Mesenchymal stem cell (in vitro differentiated cells and primary cell): Measurements from ENCODE around the gene WWOX.

Experiments
- DNase-seq: peaks from one replicate; pipeline ENCODE4 v3.0.0-alpha.2; 2013
- H2AFZ ChIP-seq: one replicate; pipeline ENCODE4 v1.6.1; 2013; ENCODE audit warnings: low read depth, mild to moderate bottlenecking, control low read depth, inconsistent platforms, low read length, moderate library complexity
- H2AK5ac ChIP-seq: 2 replicates; pipeline ENCODE4 v1.6.1; 2013; ENCODE audit warnings: low read length, moderate library complexity, mild to moderate bottlenecking, inconsistent platforms; ENCODE audit not compliant: severe bottlenecking
- H2BK120ac ChIP-seq: one replicate; pipeline ENCODE4 v1.6.1; 2013; ENCODE audit warnings: low read depth, mild to moderate bottlenecking, inconsistent platforms, low read length, moderate library complexity
- H2BK12ac ChIP-seq, 2 experiments: one replicate each; pipeline ENCODE4 v1.6.1; 2013; ENCODE audit warnings: inconsistent platforms in 2 of 2, low read length in 2 of 2, mild to moderate bottlenecking in 2 of 2, moderate library complexity in 2 of 2, control low read depth in 1 of 2
- H2BK15ac ChIP-seq: one replicate; pipeline ENCODE4 v1.6.1; 2013; ENCODE audit warnings: mild to moderate bottlenecking, low read depth, inconsistent platforms; ENCODE audit not compliant: poor library complexity, severe bottlenecking
- H2BK5ac ChIP-seq: 2 replicates; pipeline ENCODE4 v1.6.1; 2013; ENCODE audit warnings: low read depth, mild to moderate bottlenecking, low read length, control low read depth, inconsistent platforms; ENCODE audit not compliant: poor library complexity, severe bottlenecking
- H3K14ac ChIP-seq, 2 experiments: one replicate each; pipeline ENCODE4 v1.6.1; 2013; ENCODE audit warnings: inconsistent platforms in 2 of 2, low read length in 2 of 2, control low read depth in 1 of 2, mild to moderate bottlenecking in 1 of 2, moderate library complexity in 1 of 2
- H3K18ac ChIP-seq, 2 experiments: one replicate each; pipeline ENCODE4 v1.6.1; 2013; ENCODE audit warnings: inconsistent platforms in 2 of 2, low read length in 2 of 2, control low read depth in 1 of 2, low read depth in 1 of 2, mild to moderate bottlenecking in 1 of 2
- H3K23ac ChIP-seq, 2 experiments: one replicate each; pipeline ENCODE4 v1.6.1; 2013; ENCODE audit warnings: inconsistent platforms in 2 of 2, low read length in 2 of 2, mild to moderate bottlenecking in 2 of 2, moderate library complexity in 2 of 2, control low read depth in 1 of 2
- H3K27ac ChIP-seq: 2 replicates; pipeline ENCODE4 v1.5.1; 2013; ENCODE audit warnings: mild to moderate bottlenecking, moderate library complexity, low read length, control low read depth, inconsistent platforms; ENCODE audit not compliant: poor library complexity, severe bottlenecking
- H3K27me3 ChIP-seq, 2 experiments: 2 replicates each; pipeline versions ENCODE4 v1.6.1 to v1.7.0; 2013; ENCODE audit warnings: low read length in 2 of 2, mild to moderate bottlenecking in 2 of 2, moderate library complexity in 2 of 2, control low read depth in 1 of 2, inconsistent platforms in 1 of 2; ENCODE audit not compliant: control insufficient read depth in 1 of 2, insufficient read depth in 1 of 2
- H3K36me3 ChIP-seq, 2 experiments: 2 replicates each; pipeline versions ENCODE4 v1.6.1 to v1.7.0; 2013; ENCODE audit warnings: low read length in 2 of 2, control low read depth in 1 of 2, inconsistent platforms in 1 of 2, low read depth in 1 of 2, mild to moderate bottlenecking in 1 of 2; ENCODE audit not compliant: insufficient read depth in 2 of 2, control insufficient read depth in 1 of 2
- H3K4ac ChIP-seq, 2 experiments: one replicate each; pipeline ENCODE4 v1.6.1; 2013; ENCODE audit warnings: inconsistent platforms in 2 of 2, low read length in 2 of 2, mild to moderate bottlenecking in 2 of 2, moderate library complexity in 2 of 2, control low read depth in 1 of 2, low read depth in 1 of 2
- H3K4me1 ChIP-seq: 2 replicates; pipeline ENCODE4 v1.6.1; 2013; ENCODE audit warnings: low read depth, low read length, control low read depth; ENCODE audit not compliant: control insufficient read depth, insufficient read depth
- H3K4me2 ChIP-seq: 2 replicates; pipeline ENCODE4 v1.6.1; 2013; ENCODE audit warnings: low read length, mild to moderate bottlenecking, inconsistent platforms; ENCODE audit not compliant: poor library complexity, severe bottlenecking
- H3K4me3 ChIP-seq, 2 experiments: 2 replicates each; pipeline versions ENCODE4 v1.5.1 to v1.7.0; 2013; ENCODE audit warnings: low read length in 2 of 2, mild to moderate bottlenecking in 2 of 2, control low read depth in 1 of 2, low read depth in 1 of 2; ENCODE audit not compliant: insufficient read depth in 1 of 2
- H3K79me1 ChIP-seq: replicated peaks from 2 replicates; pipeline ENCODE4 v1.6.1; 2013; ENCODE audit warnings: mild to moderate bottlenecking, control low read depth, low read length, inconsistent platforms; ENCODE audit not compliant: poor library complexity, severe bottlenecking
- H3K9ac ChIP-seq: 2 replicates; pipeline ENCODE4 v1.7.0; 2013; ENCODE audit warnings: mild to moderate bottlenecking, low read length, moderate library complexity
- H3K9me3 ChIP-seq: 2 replicates; pipeline ENCODE4 v1.7.0; 2013; ENCODE audit warnings: mild to moderate bottlenecking, low read length; ENCODE audit not compliant: control insufficient read depth
- H4K8ac ChIP-seq: one replicate; pipeline ENCODE4 v1.6.1; 2013; ENCODE audit warnings: inconsistent platforms, mild to moderate bottlenecking, low read length, moderate library complexity
- H4K91ac ChIP-seq: one replicate; pipeline ENCODE4 v1.6.1; 2013; ENCODE audit warnings: mild to moderate bottlenecking, low read length, inconsistent platforms
- WGBS: methylation state at CpG from one replicate; pipeline ENCODE4 v1.1.7; 2013; ENCODE audit warnings: mixed read lengths; 5-methylcytosine and 5-hydroxymethylcytosine counted together

The WWOX gene

GRCh38 chr16:78290872-78291591, 191.6 kb downstream of the WWOX start:
- no peak for DNase-seq
- H2BK12ac ChIP-seq = no peak overlapping the region
- H3K4me3 ChIP-seq = no peak overlapping the region
- no peak overlapping the region for H4K8ac ChIP-seq
- no peaks in the 10 kb centered on the region for H3K27me3 ChIP-seq
- no peak overlapping the region for H3K18ac ChIP-seq
- no peak overlapping the region for H3K4me2 ChIP-seq
- H2BK15ac ChIP-seq = no peak overlapping the region
- WGBS = 84% methylated on average over 10 of the region's 12 CpGs
- H2AFZ ChIP-seq = no peak overlapping the region
- no peak overlapping the region for H2BK5ac ChIP-seq
- H3K4ac ChIP-seq = no peak overlapping the region
- H3K4me1 ChIP-seq = peaks cover 14% of the 10 kb centered on the region
- H3K79me1 ChIP-seq = peaks cover 5% of the 10 kb centered on the region
- H2AK5ac ChIP-seq = no peak overlapping the region
- no peak overlapping the region for H2BK120ac ChIP-seq
- H4K91ac ChIP-seq = no peak overlapping the region
- no peaks in the 10 kb centered on the region for H3K9me3 ChIP-seq
- H3K9ac ChIP-seq = peak overlapping the region; percentile 49
- no peak overlapping the region for H3K27ac ChIP-seq
- H3K14ac ChIP-seq = no peak overlapping the region
- no peaks in the 10 kb centered on the region for H3K36me3 ChIP-seq
- no peak overlapping the region for H3K23ac ChIP-seq

DNA sequence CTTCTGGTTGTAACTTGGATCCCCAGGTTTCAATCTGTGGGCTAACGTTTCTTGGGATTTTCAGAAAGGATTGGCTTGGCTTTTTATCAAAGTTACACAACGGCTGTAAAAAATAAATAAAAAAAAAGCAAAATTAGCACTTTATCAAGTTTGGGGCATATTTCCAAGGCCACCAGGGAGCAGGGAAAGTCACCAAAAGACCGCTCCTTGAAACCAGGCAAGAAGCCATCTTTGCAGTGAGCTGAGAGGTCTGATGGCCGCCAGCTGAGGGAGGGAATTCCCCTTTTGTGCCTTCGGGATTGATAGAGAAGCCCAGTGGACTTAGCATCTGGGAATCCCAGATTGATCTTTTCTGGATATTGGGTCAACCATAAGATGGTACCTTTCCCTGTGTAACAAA, 192.2 kb downstream of the WWOX start:
- Histone ChIP-seq H3K9me3 (no peaks in the 10 kb centered on the region), H3K9ac (peak overlapping the region; percentile 49), H2AK5ac (peak overlapping the region; percentile 37), H3K27ac (no peak overlapping the region), H4K8ac (no peak overlapping the region), H2BK15ac (peak overlapping the region; percentile 87), H3K14ac (no peak overlapping the region), H2BK5ac (no peak overlapping the region), H3K4me2 (no peak overlapping the region), H3K36me3 (no peaks in the 10 kb centered on the region), H4K91ac (no peak overlapping the region), H3K79me1 (peaks cover 5% of the 10 kb centered on the region), H3K4me1 (peaks cover 14% of the 10 kb centered on the region), H3K4ac (no peak overlapping the region), H2BK12ac (peak overlapping the region in 1 of 2 experiments; percentile 18), H3K4me3 (no peak overlapping the region), H3K23ac (no peak overlapping the region), H3K18ac (no peak overlapping the region), H2AFZ (no peak overlapping the region), H2BK120ac (no peak overlapping the region), H3K27me3 (no peaks in the 10 kb centered on the region)
- no peak for DNase-seq
- WGBS = 96% methylated on average over 5 of the region's 5 CpGs

DNA sequence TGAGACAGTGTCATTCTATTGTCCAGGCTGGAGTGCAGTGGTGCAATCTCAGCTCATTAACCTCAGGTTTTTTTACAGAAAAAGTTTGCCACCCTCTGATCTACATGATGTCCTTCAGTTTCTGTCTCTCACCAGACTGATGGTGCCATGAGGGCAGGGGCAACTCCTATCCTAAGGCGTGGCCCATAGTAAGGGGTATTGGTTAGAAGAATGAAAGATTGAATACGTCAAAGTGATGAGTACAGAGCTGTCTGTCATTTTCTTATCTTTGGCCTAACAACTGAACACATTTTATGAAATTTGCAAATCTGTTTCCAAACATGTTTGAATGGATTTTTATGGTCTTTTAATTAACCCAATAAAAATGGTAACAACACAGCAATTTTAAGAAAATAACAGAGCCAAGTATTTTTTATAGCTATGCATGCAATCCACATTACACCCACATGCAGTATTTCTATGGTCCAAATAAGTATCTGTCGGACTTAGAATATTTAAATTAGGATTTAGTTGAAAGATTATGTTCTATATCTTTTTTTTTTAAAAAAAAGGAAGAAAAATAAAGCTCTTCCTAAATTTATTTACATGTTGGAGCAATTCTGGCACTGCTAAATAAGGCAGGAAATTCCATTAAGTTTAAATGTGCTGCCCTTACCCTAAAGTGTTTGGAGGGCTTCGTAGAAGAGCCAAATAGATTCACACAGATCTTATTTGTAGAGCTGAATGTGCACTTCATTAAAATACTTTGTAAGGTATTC, 192.8 kb downstream of the WWOX start:
- no peak overlapping the region for H2AFZ ChIP-seq
- peak overlapping the region; percentile 96 for H3K27ac ChIP-seq
- WGBS = 68% methylated on average over 2 of the region's 4 CpGs
- H3K27me3 ChIP-seq = no peaks in the 10 kb centered on the region
- H3K9me3 ChIP-seq = no peaks in the 10 kb centered on the region
- no peak overlapping the region for H2BK15ac ChIP-seq
- H2AK5ac ChIP-seq = peak overlapping the region; percentile 71
- no peak overlapping the region for H3K4me3 ChIP-seq
- no peak overlapping the region for H3K4ac ChIP-seq
- H3K4me1 ChIP-seq = peaks cover 14% of the 10 kb centered on the region
- no peak overlapping the region for H3K4me2 ChIP-seq
- DNase-seq = no peak
- H3K14ac ChIP-seq = no peak overlapping the region
- no peak overlapping the region for H4K91ac ChIP-seq
- peaks cover 5% of the 10 kb centered on the region for H3K79me1 ChIP-seq
- H4K8ac ChIP-seq = no peak overlapping the region
- H2BK5ac ChIP-seq = peak overlapping the region; percentile 80
- no peak overlapping the region for H3K9ac ChIP-seq
- H2BK120ac ChIP-seq = no peak overlapping the region
- H3K36me3 ChIP-seq = no peaks in the 10 kb centered on the region
- H3K23ac ChIP-seq = no peak overlapping the region
- H2BK12ac ChIP-seq = peak overlapping the region in 1 of 2 experiments; percentile 17
- H3K18ac ChIP-seq = peak overlapping the region in 1 of 2 experiments; percentile 46

DNA sequence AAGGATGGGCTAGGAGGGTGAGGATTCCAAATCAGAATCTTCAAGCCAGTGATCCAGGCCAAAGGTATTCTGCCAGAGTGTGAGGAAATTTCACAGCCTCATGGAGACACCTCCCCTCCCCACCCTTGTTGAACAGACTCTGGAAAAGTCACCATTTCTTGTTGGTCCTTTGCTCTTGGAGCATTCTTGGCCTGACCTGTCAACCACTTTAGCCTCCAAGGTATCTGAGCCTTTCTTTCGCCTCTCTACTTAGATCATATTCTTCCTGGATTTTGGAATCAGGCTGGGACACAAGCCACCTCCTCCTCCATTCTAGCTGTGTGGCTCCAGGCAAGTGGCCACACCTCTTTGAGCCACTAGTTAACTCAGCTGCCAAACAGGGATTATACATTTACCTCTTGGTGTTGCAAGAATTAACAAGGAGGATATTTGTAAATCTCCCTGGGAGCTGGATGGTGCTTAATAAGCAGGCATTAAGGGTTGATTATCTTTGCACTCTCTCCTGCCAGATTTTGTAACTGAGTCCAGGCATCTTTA, 193.5 kb downstream of the WWOX start:
- Histone ChIP-seq H2BK120ac (no peak overlapping the region), H3K9ac (no peak overlapping the region), H2AK5ac (peak overlapping the region; percentile 58), H3K23ac (no peak overlapping the region), H2BK15ac (no peak overlapping the region), H3K36me3 (no peaks in the 10 kb centered on the region), H2BK12ac (peak overlapping the region; percentile 32 to 57), H3K14ac (peak overlapping the region in 1 of 2 experiments; percentile 22), H3K4me3 (no peak overlapping the region), H3K4ac (peak overlapping the region in 1 of 2 experiments; percentile 19), H3K27me3 (no peaks in the 10 kb centered on the region), H2BK5ac (peak overlapping the region; percentile 80), H3K4me1 (peaks cover 14% of the 10 kb centered on the region), H4K91ac (no peak overlapping the region), H3K27ac (peak overlapping the region; percentile 96), H3K18ac (peak overlapping the region; percentile 37 to 56), H2AFZ (no peak overlapping the region), H3K4me2 (peak overlapping the region; percentile 30), H4K8ac (no peak overlapping the region), H3K9me3 (no peaks in the 10 kb centered on the region), H3K79me1 (peaks cover 5% of the 10 kb centered on the region)
- WGBS = 94% methylated on average over 1 of the region's 1 CpG
- no peak for DNase-seq
